LNCAP (cell line): ENCODE results near the gene SPATA32.

Experiments
- CTCF ChIP-seq: fragments of 450-650 bp; IDR thresholded peaks from 2 replicates; pipeline ENCODE4 v1.5.1; 2017; ENCODE audit warnings: mild to moderate bottlenecking

The SPATA32 gene

GRCh38 chr17:45231481-45232116, 30.3 kb downstream of the SPATA32 start:
- peak; percentile 20; the same call in 1 of the 2 replicates for TF ChIP-seq CTCF

GRCh38 chr17:45230787-45231480, 31.0 kb downstream of the SPATA32 start:
- TF ChIP-seq CTCF, result no peak

DNA sequence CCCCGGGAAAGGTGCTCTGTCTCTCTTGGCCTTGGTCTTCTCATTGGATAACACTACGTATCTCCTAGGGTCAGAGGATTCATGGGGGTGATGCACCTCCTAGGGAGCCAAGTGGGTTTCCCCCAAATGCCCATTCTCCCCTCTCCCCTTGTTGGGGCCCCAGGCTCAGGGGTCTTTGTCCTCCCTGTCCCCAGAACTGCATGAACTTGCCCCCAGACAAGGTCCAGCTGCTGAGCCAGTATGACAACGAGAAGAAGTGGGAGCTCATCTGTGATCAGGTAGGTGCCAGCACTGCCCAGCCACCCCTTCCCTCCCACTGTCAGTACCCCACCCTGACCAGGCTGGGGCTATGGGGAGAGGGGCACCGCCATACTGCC, 31.5 kb downstream of the SPATA32 start:
- TF ChIP-seq CTCF, result no peak

GRCh38 chr17:45229681-45230409, 32.0 kb downstream of the SPATA32 start:
- no peak for TF ChIP-seq CTCF

DNA sequence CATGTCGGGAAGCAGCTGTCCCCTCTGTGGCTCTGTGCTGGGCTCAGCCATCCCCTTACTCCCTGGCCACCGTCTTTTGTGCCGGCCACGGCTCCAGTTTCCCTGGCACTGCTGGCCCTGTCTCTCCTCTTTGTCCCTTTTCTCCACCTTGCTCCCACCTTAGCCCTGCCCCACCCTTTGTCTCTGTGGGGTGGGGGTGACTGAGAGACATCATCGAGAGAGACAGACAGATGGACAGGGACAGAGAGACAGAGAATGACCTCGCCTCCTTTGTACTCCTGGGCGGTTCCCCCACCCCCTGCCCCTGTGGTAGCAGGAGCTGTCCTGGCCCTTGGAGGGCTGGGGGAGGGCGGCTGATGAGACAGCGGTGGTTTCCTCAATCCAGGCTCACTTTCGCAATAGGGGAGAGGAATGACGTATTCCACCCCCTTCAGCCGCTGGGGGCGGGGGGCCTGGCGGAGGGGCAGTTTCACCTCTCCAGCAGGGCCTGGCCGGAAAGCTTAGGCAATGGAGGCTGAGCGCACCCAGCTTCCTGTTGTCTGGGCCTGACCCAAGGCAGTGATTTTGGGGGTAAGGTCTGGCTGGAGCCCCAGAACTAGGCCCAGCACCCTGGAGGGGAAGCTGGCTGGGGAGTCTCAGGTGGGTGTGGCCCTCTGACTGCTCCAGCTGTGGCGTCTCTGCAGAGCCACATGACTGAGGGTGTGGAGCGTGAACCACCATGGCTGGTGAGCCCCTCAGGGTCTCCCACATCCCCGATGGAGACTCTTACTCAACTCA, 32.9 kb downstream of the SPATA32 start:
- TF ChIP-seq CTCF, result no peak

- TF ChIP-seq CTCF, result no peak
Measured at GRCh38 chr17:45227926-45228762, 33.8 kb downstream of the SPATA32 start.
